ENCODE measurements around the gene NDRG2. TPM values are rescaled to one million over a fixed set of nuclear protein-coding genes. Genes with fewer than 3 reads are reported as not detected.
A peak's percentile ranks its signal among the peaks of the same experiment; 100 is the strongest.

NDRG2 gene
- total RNA-seq: 100 to 1,000 TPM; 251 to 693 (median 258) TPM

DNA sequence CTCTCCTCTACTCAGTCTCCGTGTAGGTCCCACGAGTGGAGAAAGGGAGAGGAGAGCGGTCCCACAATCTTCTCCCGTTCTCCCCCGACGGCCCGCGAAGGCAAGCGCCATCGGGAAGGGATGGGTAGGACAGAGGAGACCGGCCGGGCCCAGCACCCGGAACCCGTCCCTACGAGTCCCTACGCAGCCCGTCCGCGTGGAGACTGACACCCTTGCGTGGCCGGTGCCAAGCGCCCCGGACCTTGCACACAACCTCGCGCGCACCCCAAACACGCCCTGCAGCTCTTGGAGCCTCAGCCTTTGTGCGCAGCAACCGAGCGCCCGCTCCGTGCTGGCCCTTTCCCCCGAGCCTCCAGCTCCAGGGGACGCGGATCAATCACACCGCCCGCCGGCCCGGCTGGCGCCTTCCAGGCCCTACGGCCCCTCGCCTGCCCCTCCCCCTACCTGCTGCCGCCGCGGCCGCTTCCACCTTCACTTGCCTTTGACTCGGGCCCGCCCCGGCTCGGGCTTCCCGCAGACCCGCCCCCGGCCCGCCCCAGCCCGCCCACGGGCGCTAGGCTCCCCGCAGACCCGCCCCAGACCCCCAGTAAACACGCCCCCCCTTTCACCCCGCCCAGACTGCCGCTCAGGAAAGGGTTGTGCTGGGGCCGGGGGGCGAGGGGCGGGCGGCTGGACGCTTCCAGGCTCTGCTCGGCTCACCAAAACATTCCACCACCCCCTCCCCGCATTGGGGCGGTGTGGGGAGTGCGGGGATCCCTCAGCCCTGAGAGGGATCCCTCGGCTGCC lies at the start of gene NDRG2:
NDRG2 (minus strand) TSS at position 477 of the 786 bp plus-strand sequence. CDS start 1,746 bp downstream, outside the sequence.
- intact Hi-C loops (cut with DNase I; ENCODE audit: low total_unique reads): no loop called here
- Histone ChIP-seq H3K27ac (peak within 1 kb of the TSS; percentile 95 to 97), H3K36me3 (no peaks in the 10 kb centered on the region), H3K4me3 (peak within 1 kb of the TSS; percentile 66 to 92 (median 76)), H3K27me3 (no peaks in the 10 kb centered on the region), H3K9me3 (no peaks in the 10 kb centered on the region), H3K4me1 (peaks cover 5 to 9% of the 10 kb centered on the region in 2 donors)
- TF ChIP-seq POLR2A (IDR thresholded peaks at IDR 0.05) (peak; percentile 47), CTCF (IDR thresholded peaks at IDR 0.05) (no peak), POLR2AphosphoS5 (IDR thresholded peaks at IDR 0.05) (peak in 1 of 3 donors; percentile 71)
- peak; percentile 84 to 85 for DNase-seq (ENCODE audit: low spot score in 2 of 2)

- no peak for DNase-seq (ENCODE audit: low spot score in 2 of 2)
- no peaks in the 10 kb centered on the region for H3K27me3 ChIP-seq
- TF ChIP-seq CTCF (IDR thresholded peaks at IDR 0.05) (no peak), POLR2A (IDR thresholded peaks at IDR 0.05) (no peak), POLR2AphosphoS5 (IDR thresholded peaks at IDR 0.05) (no peak)
- H3K27ac ChIP-seq: peak overlapping the region; percentile 59 to 92
- H3K36me3 ChIP-seq: no peaks in the 10 kb centered on the region
- no peaks in the 10 kb centered on the region for H3K9me3 ChIP-seq
- intact Hi-C loops (cut with DNase I; ENCODE audit: low total_unique reads): no loop called here
- H3K4me1 ChIP-seq: peaks cover 4 to 12% of the 10 kb centered on the region in 2 donors
- H3K4me3 ChIP-seq: no peak overlapping the region
Observed at GRCh38 chr14:21073921-21074320, 49.1 kb upstream of the NDRG2 start.

GRCh38 chr14:21072781-21073339 lies 48.0 kb upstream of the NDRG2 start:
- Histone ChIP-seq H3K27me3 (no peaks in the 10 kb centered on the region), H3K4me1 (peaks cover 4 to 17% of the 10 kb centered on the region in 2 donors), H3K9me3 (no peaks in the 10 kb centered on the region), H3K4me3 (no peak overlapping the region), H3K36me3 (no peaks in the 10 kb centered on the region), H3K27ac (peak overlapping the region; percentile 91 to 92)
- intact Hi-C loops (cut with DNase I; ENCODE audit: low total_unique reads): no loop called here
- TF ChIP-seq POLR2A (IDR thresholded peaks at IDR 0.05): no peak
- TF ChIP-seq POLR2AphosphoS5 (IDR thresholded peaks at IDR 0.05): no peak
- TF ChIP-seq CTCF (IDR thresholded peaks at IDR 0.05): no peak
- DNase-seq (ENCODE audit: low spot score in 2 of 2): no peak

- H3K9me3 ChIP-seq: no peaks in the 10 kb centered on the region
- peak overlapping the region; percentile 91 to 92 for H3K27ac ChIP-seq
- peaks cover 4 to 17% of the 10 kb centered on the region in 2 donors for H3K4me1 ChIP-seq
- no peaks in the 10 kb centered on the region for H3K27me3 ChIP-seq
- TF ChIP-seq POLR2AphosphoS5 (IDR thresholded peaks at IDR 0.05) (peak in 1 of 3 donors; percentile 39), CTCF (IDR thresholded peaks at IDR 0.05) (no peak), POLR2A (IDR thresholded peaks at IDR 0.05) (peak; percentile 13)
- intact Hi-C loops (cut with DNase I; ENCODE audit: low total_unique reads): no loop called here
- DNase-seq (ENCODE audit: low spot score in 2 of 2): no peak
- H3K36me3 ChIP-seq: no peaks in the 10 kb centered on the region
- H3K4me3 ChIP-seq: peak overlapping the region; percentile 68 to 86 (median 73)
Observed at GRCh38 chr14:21072031-21072473, 47.2 kb upstream of the NDRG2 start.

All from breast epithelium (tissue), 4 donors.